GM23248 (cell line): ENCODE data around the gene EMP3. TPM values are rescaled to one million over a fixed set of nuclear protein-coding genes. Genes with fewer than 3 reads are reported as not detected.

ENCODE experiments used
- DNase-seq: peaks from one replicate; pipeline ENCODE4 v3.0.0-alpha.2; 2015
- H2AFZ ChIP-seq: fragments of 200-600 bp; sonication (generic); 2 replicates; pipeline ENCODE4 v1.6.1; 2016; ENCODE audit warnings: antibody characterized with exemption
- H3F3A ChIP-seq: fragments of 200-600 bp; sonication (generic); 2 replicates; pipeline ENCODE4 v1.6.1; 2016; ENCODE audit warnings: mild to moderate bottlenecking, antibody characterized with exemption, mixed run types; ENCODE audit not compliant: insufficient read depth
- H3K27ac ChIP-seq: fragments of 200-600 bp; sonication (generic); 2 replicates; pipeline ENCODE4 v1.5.1; 2016; ENCODE audit warnings: mild to moderate bottlenecking
- H3K27me3 ChIP-seq: fragments of 200-600 bp; sonication (generic); replicated peaks from 2 replicates; pipeline ENCODE4 v1.6.1; 2016; ENCODE audit warnings: mild to moderate bottlenecking; ENCODE audit not compliant: insufficient read depth
- H3K36me3 ChIP-seq: fragments of 200-600 bp; sonication (generic); 2 replicates; pipeline ENCODE4 v1.6.1; 2016; ENCODE audit warnings: low read depth, mild to moderate bottlenecking
- H3K4me1 ChIP-seq: fragments of 200-600 bp; sonication (generic); 2 replicates; pipeline ENCODE4 v1.6.1; 2016; ENCODE audit warnings: mild to moderate bottlenecking; ENCODE audit not compliant: insufficient read depth
- H3K4me2 ChIP-seq: fragments of 200-600 bp; sonication (generic); one replicate; pipeline ENCODE4 v1.6.1; 2016; ENCODE audit warnings: mild to moderate bottlenecking; ENCODE audit not compliant: unreplicated experiment
- H3K4me3 ChIP-seq: fragments of 200-600 bp; sonication (generic); 2 replicates; pipeline ENCODE4 v1.5.1; 2016; ENCODE audit warnings: mild to moderate bottlenecking
- H3K79me2 ChIP-seq: fragments of 200-600 bp; sonication (generic); 2 replicates; pipeline ENCODE4 v1.6.1; 2016; ENCODE audit warnings: mild to moderate bottlenecking; ENCODE audit not compliant: insufficient read depth
- H3K9ac ChIP-seq: fragments of 200-600 bp; sonication (generic); 2 replicates; pipeline ENCODE4 v1.6.1; 2016; ENCODE audit warnings: mild to moderate bottlenecking
- H3K9me2 ChIP-seq: fragments of 200-600 bp; sonication (generic); 2 replicates; pipeline ENCODE4 v1.6.1; 2016; ENCODE audit warnings: mixed run types, mild to moderate bottlenecking, moderate library complexity; ENCODE audit not compliant: insufficient read depth
- H3K9me3 ChIP-seq: fragments of 200-600 bp; sonication (generic); one replicate; pipeline ENCODE4 v1.6.1; 2017; ENCODE audit warnings: low read depth
- H4K20me1 ChIP-seq: fragments of 200-600 bp; sonication (generic); 2 replicates; pipeline ENCODE4 v1.6.0; 2016; ENCODE audit not compliant: insufficient read depth
- EZH2 ChIP-seq: fragments of 200-600 bp; sonication (generic); IDR thresholded peaks from 2 replicates; pipeline ENCODE4 v1.6.1; 2018; ENCODE audit warnings: antibody characterized with exemption, mild to moderate bottlenecking; ENCODE audit not compliant: insufficient read depth, poor library complexity, severe bottlenecking
- EZH2phosphoT487 ChIP-seq: fragments of 200-600 bp; sonication (generic); IDR thresholded peaks from 2 replicates; pipeline ENCODE4 v1.6.1; 2018; ENCODE audit warnings: antibody characterized with exemption, moderate library complexity, mild to moderate bottlenecking, low read depth; ENCODE audit not compliant: insufficient read depth
- WGBS, 2 experiments: methylation state at CpG; one replicate each; pipeline ENCODE4 v1.1.6; 2015 to 2017; ENCODE audit warnings: low lambda C conversion rate in 2 of 2, low coverage in 1 of 2; ENCODE audit errors: missing lambda C conversion rate in 2 of 2; 5-methylcytosine and 5-hydroxymethylcytosine counted together
- in situ Hi-C: fragments of 300-500 bp; cut with MboI; formaldehyde crosslinking; loops from 2 replicates; pipeline ENCODE4 v1.15.0; 2020
- polyA plus RNA-seq: library from polyadenylated mRNA; unstranded; fragments of >200 nt; fragmentation: Nextera tagmentation; extraction: Ambion mirVana; gene quantifications from 2 replicates; pipeline ENCODE4 v1.2.1, GENCODE V29; 2016
- total RNA-seq: library from RNA; depleted of rRNA; stranded (reverse); fragments of >200 nt; shearing (Covaris generic); gene quantifications from 2 replicates; pipeline ENCODE4 v1.2.3, GENCODE V29; 2014

The EMP3 gene
- total and polyA plus RNA-seq, 2 experiments from 2014 or later, result 196 to 716 TPM

DNA sequence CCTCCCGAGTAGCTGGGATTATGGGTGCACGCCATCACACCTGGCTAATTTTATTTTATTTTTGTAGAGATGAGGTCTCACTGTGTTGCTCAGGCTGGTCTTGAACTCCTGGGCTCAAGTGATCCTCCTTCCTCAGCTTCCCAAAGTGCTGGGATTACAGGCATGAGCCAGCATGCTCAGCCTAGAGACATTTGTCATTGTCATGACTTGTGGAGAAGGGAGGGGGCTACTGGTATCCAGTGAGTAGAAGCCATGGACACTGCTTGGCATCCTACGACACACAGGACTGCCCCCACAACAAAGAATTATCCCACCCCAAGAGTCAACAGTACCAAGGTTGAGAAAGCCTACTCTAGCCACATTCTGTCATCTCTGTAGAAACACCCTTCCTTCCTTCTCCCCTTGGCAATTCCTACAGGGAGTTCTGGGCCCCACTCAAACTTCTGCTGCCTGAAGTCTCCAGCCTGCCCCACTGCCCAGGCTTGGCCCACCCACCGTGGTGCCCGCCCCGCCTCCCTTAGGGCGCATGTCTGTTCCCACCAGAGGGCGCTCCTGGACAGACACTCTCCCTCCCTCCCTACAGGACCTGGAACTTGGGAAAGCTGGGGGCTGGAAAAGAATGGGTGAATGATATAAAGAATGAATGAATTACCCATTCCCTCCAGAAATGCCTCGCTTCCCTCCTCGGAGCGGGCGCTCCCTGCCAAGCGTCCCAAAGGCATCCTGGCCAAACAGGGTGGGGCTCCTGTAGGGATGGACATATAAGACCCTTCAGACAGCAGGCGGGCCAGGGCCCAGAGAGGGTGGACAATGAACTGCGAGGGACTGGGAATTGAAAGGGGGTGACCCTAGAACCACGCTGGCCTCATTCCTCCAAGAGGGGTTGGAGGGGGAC lies 5.5 kb upstream of the EMP3 start:
- no peaks in the 10 kb centered on the region for H3K79me2 ChIP-seq
- peaks cover 28% of the 10 kb centered on the region for H3F3A ChIP-seq
- no peaks in the 10 kb centered on the region for H3K27me3 ChIP-seq
- no peak overlapping the region for H3K9ac ChIP-seq
- no peak overlapping the region for H3K27ac ChIP-seq
- no peak overlapping the region for H3K4me2 ChIP-seq
- no peak overlapping the region for H2AFZ ChIP-seq
- in situ Hi-C loops, result no loop called here
- 24% methylated on average over 16 of the region's 16 CpGs for WGBS, 2 experiments
- DNase-seq, result peak; percentile 88
- no peaks in the 10 kb centered on the region for H4K20me1 ChIP-seq
- H3K4me3 ChIP-seq, result no peak overlapping the region
- TF ChIP-seq EZH2, result no peak
- no peak for TF ChIP-seq EZH2phosphoT487
- H3K4me1 ChIP-seq, result peaks cover 21% of the 10 kb centered on the region
- H3K9me2 ChIP-seq, result no peaks in the 10 kb centered on the region
- H3K9me3 ChIP-seq, result no peaks in the 10 kb centered on the region
- H3K36me3 ChIP-seq, result no peaks in the 10 kb centered on the region

DNA sequence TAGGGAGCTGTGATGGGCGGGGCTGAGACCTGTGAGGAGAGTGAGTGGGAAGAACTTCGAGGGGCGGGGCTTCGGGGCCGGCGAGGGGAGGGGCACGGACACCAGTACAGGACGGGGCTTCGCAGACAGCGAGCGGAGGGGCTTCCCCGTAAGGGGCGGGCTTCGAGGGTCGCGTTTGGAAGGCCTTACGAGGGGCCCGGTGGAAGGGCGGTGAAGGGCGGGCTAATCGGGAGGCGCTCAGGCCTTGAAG lies 4.1 kb upstream of the EMP3 start:
- H3K9me2 ChIP-seq, result no peaks in the 10 kb centered on the region
- no peaks in the 10 kb centered on the region for H3K36me3 ChIP-seq
- peaks cover 28% of the 10 kb centered on the region for H3F3A ChIP-seq
- peak overlapping the region; percentile 94 for H3K27ac ChIP-seq
- 1 to 6% methylated on average over 9 to 22 of the region's 22 CpGs for WGBS, 2 experiments
- TF ChIP-seq EZH2phosphoT487, result no peak
- no peak for TF ChIP-seq EZH2
- peaks cover 8% of the 10 kb centered on the region for H3K79me2 ChIP-seq
- H4K20me1 ChIP-seq, result no peaks in the 10 kb centered on the region
- in situ Hi-C loops, result no loop called here
- DNase-seq, result peak; percentile 94
- no peaks in the 10 kb centered on the region for H3K9me3 ChIP-seq
- H3K9ac ChIP-seq, result peak overlapping the region; percentile 87
- H3K4me1 ChIP-seq, result peaks cover 23% of the 10 kb centered on the region
- peak overlapping the region; percentile 86 for H2AFZ ChIP-seq
- H3K4me2 ChIP-seq, result peak overlapping the region; percentile 74
- H3K4me3 ChIP-seq, result peak overlapping the region; percentile 70
- H3K27me3 ChIP-seq, result no peaks in the 10 kb centered on the region

DNA sequence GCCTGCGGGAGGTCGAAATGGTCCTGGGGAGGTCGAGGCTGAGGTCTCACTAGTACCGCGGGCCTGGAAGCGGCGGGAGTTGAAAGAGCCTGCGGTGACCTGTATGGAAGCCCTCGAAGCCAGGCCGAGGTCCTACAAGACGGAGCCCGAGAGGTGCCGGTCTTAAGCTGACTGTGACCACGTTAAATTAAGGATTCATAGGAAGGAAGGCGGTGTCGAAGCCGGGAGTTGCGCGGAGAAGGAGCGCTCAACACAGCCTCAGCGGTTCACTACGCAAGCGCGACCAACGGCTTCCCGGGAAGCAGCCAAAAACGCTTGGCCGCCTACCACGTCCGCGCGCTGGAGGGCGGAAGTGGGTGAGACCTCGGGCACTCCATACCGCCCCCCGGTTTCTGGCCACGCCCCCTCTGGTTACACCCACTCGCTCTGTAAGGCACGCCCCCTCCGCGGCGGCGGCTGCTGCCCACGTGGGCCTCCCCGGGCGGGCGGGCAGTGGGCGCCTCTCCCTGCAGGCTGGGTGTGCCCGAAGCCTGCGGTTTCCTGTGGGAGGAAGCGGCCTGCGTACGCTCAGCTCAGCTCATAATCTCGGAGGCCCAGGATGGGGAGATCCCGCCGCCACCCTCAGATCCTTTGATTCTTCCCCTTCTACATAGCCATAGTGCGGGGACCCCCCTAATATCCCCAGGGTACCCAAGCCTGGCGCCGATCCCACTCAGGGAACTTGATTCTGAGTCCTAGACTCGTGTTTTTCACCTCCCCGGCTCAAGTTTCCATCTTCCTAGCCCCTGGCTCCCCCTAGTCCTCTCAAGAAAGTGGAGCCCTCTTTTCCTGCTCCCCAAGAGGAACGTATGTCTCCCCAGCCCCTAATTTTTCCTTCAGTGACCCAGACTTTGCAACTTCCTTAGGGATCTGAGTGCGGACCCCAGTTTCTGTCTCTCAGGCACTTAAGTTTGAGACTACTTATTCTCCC lies 3.4 kb upstream of the EMP3 start:
- H3K79me2 ChIP-seq, result peaks cover 14% of the 10 kb centered on the region
- peaks cover 28% of the 10 kb centered on the region for H3F3A ChIP-seq
- peak; percentile 99 for DNase-seq
- in situ Hi-C loops, result no loop called here
- H3K4me3 ChIP-seq, result peak overlapping the region; percentile 70
- peak overlapping the region; percentile 94 for H3K27ac ChIP-seq
- H2AFZ ChIP-seq, result peak overlapping the region; percentile 86
- H3K4me1 ChIP-seq, result peaks cover 29% of the 10 kb centered on the region
- H3K9ac ChIP-seq, result peak overlapping the region; percentile 87
- peak overlapping the region; percentile 94 for H3K4me2 ChIP-seq
- 3 to 4% methylated on average over 40 to 56 of the region's 63 CpGs for WGBS, 2 experiments
- H4K20me1 ChIP-seq, result no peaks in the 10 kb centered on the region
- no peaks in the 10 kb centered on the region for H3K9me3 ChIP-seq
- no peaks in the 10 kb centered on the region for H3K27me3 ChIP-seq
- no peak for TF ChIP-seq EZH2
- TF ChIP-seq EZH2phosphoT487, result no peak
- no peaks in the 10 kb centered on the region for H3K36me3 ChIP-seq
- no peaks in the 10 kb centered on the region for H3K9me2 ChIP-seq

DNA sequence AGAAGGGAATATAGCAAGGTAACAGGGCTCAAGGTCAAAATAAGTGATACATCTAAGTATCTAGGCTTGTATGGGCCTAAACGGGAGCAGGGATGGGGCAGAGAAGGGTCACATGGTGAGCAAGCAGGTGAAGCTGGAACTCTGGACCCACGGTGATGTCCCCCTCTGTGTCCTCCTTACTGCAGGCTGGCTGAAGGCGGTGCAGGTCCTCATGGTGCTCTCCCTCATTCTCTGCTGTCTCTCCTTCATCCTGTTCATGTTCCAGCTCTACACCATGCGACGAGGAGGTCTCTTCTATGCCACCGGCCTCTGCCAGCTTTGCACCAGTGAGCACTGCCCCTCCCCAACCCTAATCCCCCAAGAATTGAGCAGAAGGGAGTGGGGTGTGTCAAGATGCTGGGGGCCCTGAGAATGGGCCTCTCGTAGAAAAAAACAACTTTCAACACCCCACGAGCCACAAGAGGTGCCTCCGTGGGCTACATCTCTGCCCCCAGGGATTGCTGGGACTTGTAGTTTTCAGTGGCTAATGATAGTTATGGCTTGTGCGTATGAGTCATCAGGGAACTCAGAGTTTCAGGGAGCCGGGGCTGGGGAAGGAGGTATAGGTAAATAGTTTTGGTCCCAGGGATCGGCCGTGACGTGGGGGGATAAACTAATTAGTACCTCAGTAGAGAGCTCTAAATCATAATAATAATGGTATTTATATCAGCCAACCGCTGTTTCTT lies 4.0 kb downstream of the EMP3 start:
- peaks cover 11% of the 10 kb centered on the region; the same call in 1 of the 2 replicates for H3K36me3 ChIP-seq
- H3K9ac ChIP-seq, result no peak overlapping the region
- H3K9me3 ChIP-seq, result no peaks in the 10 kb centered on the region
- peaks cover 46% of the 10 kb centered on the region for H3K4me1 ChIP-seq
- in situ Hi-C loops, result no loop called here
- no peak overlapping the region for H3K4me3 ChIP-seq
- no peak overlapping the region for H3K4me2 ChIP-seq
- H3K79me2 ChIP-seq, result peaks cover 46% of the 10 kb centered on the region
- 49% methylated on average over 15 of the region's 15 CpGs for WGBS, 2 experiments
- H3K9me2 ChIP-seq, result no peaks in the 10 kb centered on the region
- no peaks in the 10 kb centered on the region for H4K20me1 ChIP-seq
- no peak overlapping the region for H3K27ac ChIP-seq
- no peak for TF ChIP-seq EZH2phosphoT487
- peak; percentile 84 for DNase-seq
- H3F3A ChIP-seq, result peaks cover 40% of the 10 kb centered on the region
- H2AFZ ChIP-seq, result no peak overlapping the region
- H3K27me3 ChIP-seq, result no peaks in the 10 kb centered on the region
